Measurements from ENCODE around the gene LMTK3. TPM values are rescaled to one million over a fixed set of nuclear protein-coding genes. Genes with fewer than 3 reads are reported as not detected.

The LMTK3 gene
- total RNA-seq, 1 donor from 2014 or later = 0.11 TPM

GRCh38 chr19:48506138-48506733 lies 5.4 kb downstream of the LMTK3 start:
- intact Hi-C loops (cut with DNase I) = loop anchor here (5.0 kb wide), 1 partner anchor 76 kb away; no protein-coding TSS in a partner anchor
- peaks cover under 1% of the 10 kb centered on the region for H3K27me3 ChIP-seq

DNA sequence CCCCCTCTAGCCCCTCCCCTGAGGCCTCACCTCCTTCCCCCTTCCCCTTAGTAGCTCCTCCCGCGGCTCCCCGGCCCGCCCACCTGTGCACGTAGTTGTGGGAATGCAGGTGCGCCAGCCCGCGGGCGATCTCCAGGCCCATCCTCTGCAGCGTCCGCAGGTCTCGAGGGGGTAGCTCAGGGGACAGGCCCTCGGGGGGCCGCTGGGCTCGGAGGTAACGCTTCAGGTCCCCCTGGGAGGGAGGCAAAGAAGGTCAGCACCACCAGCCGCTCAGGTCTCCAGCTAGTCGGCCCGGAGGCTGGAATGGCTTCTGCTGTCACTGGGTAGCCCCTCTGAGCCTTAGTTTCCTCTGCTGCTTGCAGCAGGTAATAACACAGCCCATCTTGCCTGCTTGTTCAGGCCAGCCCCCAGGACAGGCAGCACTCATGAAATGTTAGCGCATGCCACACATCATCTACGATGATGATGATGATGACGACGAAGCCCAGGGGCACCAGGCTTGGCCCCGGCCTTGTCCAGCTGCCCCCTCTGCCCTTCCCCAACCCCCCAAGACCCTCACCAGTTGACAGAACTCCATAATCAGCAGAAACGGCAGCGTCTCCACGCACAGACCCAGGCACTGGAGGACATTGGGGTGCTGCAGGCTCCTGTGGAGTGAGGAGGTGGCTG lies 9.2 kb downstream of the LMTK3 start:
- Histone ChIP-seq H3K4me3 (no peak overlapping the region), H3K36me3 (no peaks in the 10 kb centered on the region), H3K27me3 (peaks cover 11% of the 10 kb centered on the region), H3K4me1 (no peaks in the 10 kb centered on the region), H3K9me3 (no peaks in the 10 kb centered on the region), H3K27ac (no peak overlapping the region)
- intact Hi-C loops (cut with DNase I) = no loop called here
- DNase-seq (ENCODE audit: low spot score in 2 of 2) = no peak
- TF ChIP-seq CTCF (IDR thresholded peaks at IDR 0.05) = no peak

More at GRCh38 chr19:48506138-48506733, 5.4 kb downstream of the LMTK3 start:
- Histone ChIP-seq H3K27ac (no peak overlapping the region), H3K4me1 (peaks cover 0 to 5% of the 10 kb centered on the region in 2 donors), H3K4me3 (no peak overlapping the region), H3K36me3 (no peaks in the 10 kb centered on the region), H3K9me3 (no peaks in the 10 kb centered on the region)
- DNase-seq (ENCODE audit: low spot score in 2 of 2) = no peak
- peak in 1 of 3 experiments; percentile 37 for TF ChIP-seq CTCF (IDR thresholded peaks at IDR 0.05)

DNA sequence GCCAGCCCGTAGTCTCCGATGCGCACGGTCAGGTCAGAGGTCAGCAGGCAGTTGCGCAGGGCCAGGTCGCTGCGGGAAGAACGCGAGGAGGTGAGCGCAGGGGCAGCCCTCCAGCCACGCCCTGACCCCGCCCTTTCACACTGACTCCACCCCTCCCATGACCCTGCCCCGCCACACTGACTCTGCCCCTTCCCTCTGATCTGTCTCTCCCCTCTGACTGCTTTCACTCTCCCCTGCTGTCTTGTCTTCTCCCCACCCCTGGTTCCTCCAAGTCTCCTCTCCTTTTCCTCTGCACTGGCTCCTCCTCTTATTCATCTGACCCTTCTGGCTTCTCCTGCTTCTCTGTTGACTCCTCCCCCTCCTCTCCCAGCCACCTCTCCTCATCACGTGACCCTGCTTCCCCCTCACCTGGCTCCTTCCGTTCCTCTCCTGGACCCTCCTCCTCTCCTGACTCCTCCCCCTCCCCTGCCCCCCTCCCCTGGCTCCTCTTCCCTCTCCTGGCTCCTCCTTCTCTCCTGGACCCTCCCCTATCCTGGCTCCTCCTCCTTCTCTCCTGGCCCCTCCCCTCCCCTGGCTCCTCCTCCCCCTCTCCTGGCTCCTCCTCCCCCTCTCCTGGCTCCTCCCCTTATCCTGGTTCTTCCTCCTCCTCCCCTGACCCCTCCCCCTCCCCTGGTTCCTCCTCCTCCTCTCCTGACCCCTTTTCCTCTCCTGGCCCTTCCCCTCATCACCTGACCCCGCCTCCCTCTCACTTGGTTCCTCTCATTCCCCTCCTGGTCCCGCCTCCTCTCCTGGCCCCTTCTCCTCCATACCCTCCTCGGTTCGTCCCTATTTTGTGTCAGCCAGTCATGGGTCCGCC lies 9.9 kb downstream of the LMTK3 start:
- Histone ChIP-seq H3K27ac (no peak overlapping the region), H3K4me3 (no peak overlapping the region), H3K9me3 (no peaks in the 10 kb centered on the region), H3K27me3 (peaks cover 11% of the 10 kb centered on the region), H3K36me3 (no peaks in the 10 kb centered on the region), H3K4me1 (no peaks in the 10 kb centered on the region)
- intact Hi-C loops (cut with DNase I) = no loop called here
- DNase-seq (ENCODE audit: low spot score in 2 of 2) = peak; percentile 33 to 75
- no peak for TF ChIP-seq CTCF (IDR thresholded peaks at IDR 0.05)

- no peak overlapping the region for H3K27ac ChIP-seq
- no peak overlapping the region for H3K4me3 ChIP-seq
- H3K9me3 ChIP-seq = no peaks in the 10 kb centered on the region
- TF ChIP-seq CTCF (IDR thresholded peaks at IDR 0.05) = no peak
- intact Hi-C loops (cut with DNase I) = no loop called here
- no peaks in the 10 kb centered on the region for H3K4me1 ChIP-seq
- no peak for DNase-seq (ENCODE audit: low spot score in 2 of 2)
- no peaks in the 10 kb centered on the region for H3K36me3 ChIP-seq
- H3K27me3 ChIP-seq = peaks cover 11% of the 10 kb centered on the region
These were observed 10.7 kb downstream of the LMTK3 start for GRCh38 chr19:48500830-48501493.

- no peak for DNase-seq (ENCODE audit: low spot score in 2 of 2)
- no peaks in the 10 kb centered on the region for H3K9me3 ChIP-seq
- peaks cover 11% of the 10 kb centered on the region for H3K27me3 ChIP-seq
- no peaks in the 10 kb centered on the region for H3K36me3 ChIP-seq
- no peaks in the 10 kb centered on the region for H3K4me1 ChIP-seq
- no peak for TF ChIP-seq CTCF (IDR thresholded peaks at IDR 0.05)
- intact Hi-C loops (cut with DNase I) = no loop called here
- no peak overlapping the region for H3K4me3 ChIP-seq
- H3K27ac ChIP-seq = no peak overlapping the region
These were observed 12.1 kb downstream of the LMTK3 start for GRCh38 chr19:48499316-48500090.
